ENCODE data around the gene DNAJB11. TPM values are rescaled to one million over a fixed set of nuclear protein-coding genes. Genes with fewer than 3 reads are reported as not detected.

Gene DNAJB11
- total RNA-seq, 1 donor from 2014 or later, result 101 TPM

DNA sequence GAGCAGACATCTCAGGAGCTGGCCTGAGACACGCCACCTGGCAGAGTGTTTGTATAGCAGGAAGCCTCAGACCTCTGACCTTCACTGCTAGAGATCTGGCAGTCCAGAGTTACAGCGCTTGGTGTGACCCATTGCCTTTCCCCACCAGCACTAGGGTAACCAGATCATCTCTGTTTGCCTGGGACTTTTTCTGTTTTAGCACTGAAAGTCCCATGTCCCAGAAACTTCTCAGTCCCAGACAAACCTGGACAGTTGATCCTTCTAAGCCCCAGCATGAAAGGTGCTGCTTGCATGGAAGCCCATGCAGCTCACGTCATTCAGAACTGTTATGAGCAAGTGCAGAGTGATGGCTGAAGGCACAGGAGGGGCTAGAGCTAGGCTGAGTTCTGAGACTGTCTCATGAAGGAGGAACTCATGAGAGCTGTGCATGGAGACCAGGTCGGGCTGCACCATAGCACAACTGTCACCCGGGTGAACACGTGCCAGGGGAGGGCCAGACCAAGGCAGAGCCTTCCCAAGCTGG, 24.1 kb downstream of the DNAJB11 start:
- no peak for DNase-seq (ENCODE audit: extremely low read depth, low read depth, low spot score)

DNA sequence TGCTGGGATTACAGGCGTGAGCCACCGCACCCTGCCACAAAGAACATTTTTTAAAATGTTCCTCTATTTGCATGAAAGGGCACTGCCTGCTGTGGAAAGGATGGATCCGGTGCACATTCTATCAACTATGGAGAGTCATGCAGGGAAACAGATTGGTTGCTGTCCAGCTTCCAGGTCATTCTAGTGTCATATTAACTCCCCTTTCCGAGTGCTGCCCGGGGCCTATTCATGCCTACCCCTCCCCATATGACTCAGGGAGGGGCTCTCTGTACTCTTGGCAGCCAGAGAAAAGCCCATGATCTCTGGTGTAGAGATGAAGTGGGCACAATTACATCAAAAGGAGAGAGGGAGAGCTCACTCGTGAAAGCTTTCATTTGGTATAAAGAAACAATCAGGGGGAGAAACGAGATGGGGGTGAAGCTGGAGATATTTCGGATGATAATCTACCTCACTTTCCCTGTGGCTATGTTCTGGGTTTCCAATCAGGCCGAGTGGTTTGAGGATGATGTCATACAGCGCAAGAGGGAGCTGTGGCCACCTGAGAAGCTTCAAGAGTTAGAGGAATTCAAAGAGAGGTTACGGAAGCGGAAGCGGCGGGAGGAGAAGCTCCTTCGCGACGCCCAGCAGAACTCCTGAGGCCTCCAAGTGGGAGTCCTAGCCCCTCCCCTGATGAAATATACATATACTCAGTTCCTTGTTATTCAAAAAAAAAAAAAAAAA, 26.2 kb downstream of the DNAJB11 start:
- DNase-seq (ENCODE audit: extremely low read depth, low read depth, low spot score), result no peak

DNA sequence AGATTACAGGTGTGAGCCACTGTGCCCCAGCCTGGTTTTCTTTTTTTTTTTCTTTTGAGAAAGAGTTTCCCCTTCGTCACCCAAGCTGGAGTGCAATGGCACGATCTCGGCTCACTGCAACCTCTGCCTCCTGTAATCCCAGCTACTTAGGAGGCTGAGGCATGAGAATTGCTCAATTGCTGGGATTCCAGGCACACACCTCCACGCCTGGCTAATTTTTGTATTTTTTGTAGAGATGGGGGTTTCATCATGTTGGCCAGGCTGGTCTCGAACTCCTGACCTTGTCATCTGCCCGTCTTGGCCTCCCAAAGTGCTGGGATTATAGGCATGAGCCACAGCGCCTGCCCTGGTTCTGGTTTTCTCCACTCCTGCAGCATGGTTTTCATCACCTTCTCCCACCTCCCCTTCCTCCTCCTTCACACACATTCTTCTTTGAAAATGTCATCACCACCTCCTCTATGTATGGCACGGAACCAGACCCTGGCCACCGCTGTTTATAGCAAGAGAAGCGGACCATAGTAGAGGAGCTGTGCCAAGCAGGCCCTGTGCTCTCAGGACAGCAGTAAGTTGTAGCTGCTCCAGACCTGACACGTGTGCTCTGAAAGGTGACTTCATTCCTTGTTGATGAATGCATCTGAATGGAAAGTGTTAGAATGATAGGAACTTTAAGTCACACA, 27.7 kb downstream of the DNAJB11 start:
- no peak for DNase-seq (ENCODE audit: extremely low read depth, low read depth, low spot score)

DNA sequence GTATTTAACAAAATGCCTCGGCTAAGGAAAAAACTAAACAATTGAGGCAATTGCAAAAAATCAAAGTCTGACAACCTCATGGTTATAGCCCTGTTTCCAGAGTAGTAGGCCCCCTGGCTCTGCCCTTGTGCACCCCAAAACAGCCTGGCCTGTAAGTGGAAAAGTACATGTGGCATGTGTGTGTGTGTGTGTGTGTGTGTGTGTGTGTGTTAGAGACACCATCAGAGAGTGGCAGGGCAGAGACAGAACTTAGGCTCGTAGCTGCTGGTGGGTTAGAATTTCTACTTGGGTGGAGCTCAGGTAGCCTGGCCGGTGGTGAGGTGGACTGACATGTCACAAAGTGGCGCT, 28.2 kb downstream of the DNAJB11 start:
- no peak for DNase-seq (ENCODE audit: extremely low read depth, low read depth, low spot score)

DNA sequence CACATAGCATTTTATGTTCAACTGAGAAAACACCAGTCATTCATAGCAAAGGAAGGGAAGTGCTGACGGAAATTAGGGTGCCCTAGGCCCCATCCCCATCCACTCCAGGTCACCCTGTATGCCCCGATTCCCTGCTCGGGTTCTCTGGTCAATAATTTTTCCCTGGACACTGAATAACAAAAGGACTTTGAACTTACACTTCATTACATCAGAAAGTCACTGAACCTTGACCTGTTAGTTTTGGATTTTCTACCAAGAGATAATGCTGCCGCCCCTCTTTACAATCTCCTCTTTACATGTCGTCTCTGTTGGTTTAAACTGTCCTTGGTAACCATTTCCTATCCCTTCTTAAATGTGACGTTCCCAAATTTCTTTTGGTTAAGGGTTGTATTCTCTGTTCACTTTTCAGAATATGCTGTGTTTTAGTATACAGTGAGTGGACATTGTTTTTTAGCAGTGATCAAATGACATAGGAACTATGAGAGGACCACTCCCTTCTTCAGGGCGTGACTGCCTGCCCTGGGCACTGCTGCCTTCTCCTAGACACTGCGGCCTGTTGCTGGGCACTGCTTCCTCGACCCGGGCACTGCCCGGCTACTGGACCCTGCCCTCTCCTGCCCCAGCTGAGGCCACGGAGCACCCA, 28.7 kb downstream of the DNAJB11 start:
- no peak for DNase-seq (ENCODE audit: extremely low read depth, low read depth, low spot score)

DNA sequence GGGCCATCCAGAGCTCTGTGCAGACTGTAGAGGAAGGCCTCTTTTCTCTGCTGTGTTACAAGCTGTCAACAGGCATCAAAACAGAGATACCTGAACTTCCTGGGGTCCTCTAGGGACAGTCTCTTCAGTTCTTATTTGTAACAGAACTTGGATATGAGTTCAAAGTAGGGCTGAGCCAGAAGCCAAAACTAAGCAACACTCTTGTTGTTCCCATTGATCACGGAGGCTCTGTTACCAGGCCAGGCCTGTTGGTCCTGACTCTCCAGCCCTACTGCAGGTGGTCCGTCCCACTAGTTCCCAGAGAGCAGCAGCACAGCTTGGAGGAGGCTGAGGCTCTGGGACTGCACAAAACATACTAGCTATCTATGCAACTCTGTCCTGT, 29.3 kb downstream of the DNAJB11 start:
- DNase-seq (ENCODE audit: extremely low read depth, low read depth, low spot score), result no peak

DNA sequence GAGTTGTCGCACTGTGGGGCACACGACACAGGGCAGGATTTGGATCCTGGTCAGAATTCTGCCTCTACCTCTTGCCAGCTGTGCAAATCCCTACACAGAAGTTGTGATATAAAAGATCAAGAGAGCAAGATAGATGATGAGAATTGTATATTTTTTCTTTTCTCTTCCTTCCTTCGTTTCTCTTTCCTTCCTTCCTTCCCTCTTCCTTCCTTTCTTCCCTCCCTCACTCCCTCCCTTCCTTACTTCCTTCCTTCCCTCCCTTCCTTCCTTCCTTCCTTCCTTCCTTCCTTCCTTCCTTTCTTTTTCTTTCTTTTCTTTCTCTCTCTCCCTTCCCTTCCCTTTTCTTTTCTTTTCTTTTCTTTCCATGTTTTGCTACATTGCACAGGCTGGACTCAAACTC, 30.4 kb downstream of the DNAJB11 start:
- no peak for DNase-seq (ENCODE audit: extremely low read depth, low read depth, low spot score)

DNA sequence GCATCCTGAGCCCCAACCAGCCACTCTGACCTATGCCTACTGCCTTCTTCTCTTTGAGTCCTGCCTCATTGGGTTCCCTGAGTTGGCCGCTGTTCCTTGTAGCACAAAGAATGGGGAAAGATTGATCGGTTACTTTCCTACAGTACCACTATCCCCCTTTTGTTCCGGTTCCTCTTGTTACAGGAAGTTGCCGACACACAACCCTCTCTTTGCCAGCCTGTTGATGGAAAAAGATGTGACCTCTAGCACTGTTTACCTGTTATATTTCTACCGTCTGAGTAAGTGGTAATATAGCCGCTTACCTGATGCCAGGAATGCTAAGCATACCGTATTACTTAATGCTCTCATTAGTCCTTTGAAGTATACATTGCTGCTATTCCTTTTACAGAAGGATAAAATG, 32.6 kb downstream of the DNAJB11 start:
- DNase-seq (ENCODE audit: extremely low read depth, low read depth, low spot score), result no peak

DNA sequence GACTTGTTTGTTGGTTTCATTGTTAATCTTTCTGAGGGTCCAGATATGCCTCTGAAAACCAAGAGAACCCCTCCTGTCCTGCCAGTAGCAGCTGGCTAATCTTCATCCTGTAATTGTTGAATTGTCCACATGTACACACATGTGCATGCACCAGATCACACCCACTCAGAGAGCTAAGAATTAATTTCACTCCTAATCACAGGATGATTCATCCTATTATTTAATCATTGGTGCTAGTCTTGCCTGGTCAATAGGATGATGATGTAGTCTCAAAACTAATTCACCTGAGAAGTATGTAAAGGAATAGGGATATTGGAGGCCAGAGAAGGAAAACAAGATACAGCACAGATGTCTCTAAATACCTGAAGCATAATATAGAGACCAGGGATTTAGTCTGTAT, 34.6 kb downstream of the DNAJB11 start:
- DNase-seq (ENCODE audit: extremely low read depth, low read depth, low spot score), result no peak

DNA sequence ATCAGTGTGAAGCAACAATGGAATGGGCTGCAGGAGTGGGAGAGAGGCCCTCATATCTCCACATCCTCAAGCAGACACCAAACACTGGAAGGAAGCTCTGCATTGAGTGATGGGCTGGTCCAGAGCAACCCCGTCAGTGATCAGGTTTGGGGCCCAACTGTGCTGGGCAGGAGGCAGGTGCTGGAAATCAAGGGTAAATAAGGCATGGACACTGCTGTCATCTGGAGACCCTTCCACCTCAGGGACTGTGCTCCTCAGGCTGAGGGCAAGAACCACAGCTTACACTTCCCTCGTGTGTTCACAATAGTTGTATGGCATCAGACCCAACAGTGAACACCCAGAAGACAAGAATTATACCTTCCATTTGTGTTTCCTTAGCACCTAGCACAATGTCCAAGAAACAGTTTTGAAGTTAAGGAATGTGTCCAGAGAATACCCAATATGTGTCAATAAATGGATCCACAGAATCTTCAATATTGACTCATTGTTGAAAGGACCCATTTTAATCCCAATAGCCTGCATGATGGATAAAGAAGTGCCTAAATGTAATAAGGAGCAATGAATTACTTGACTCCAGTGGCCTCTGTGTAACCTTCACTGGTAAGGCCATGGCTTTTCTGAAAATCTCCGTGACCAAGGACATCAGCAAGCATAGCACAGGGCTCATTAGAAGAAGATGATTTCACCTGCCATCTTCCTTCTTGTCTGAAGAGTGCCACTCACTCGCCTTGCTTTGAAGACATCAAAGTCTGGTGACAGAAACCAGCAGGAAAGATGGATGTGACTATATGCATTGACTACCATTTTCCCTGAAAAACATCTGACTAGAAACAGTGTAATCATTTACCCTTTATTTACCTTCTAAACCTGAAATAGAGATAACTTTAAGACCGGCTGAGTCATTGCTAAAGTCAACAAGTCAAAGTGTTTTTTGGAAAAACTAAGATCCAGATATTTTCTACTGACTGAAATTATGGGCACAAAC, 35.3 kb downstream of the DNAJB11 start:
- DNase-seq (ENCODE audit: extremely low read depth, low read depth, low spot score), result no peak

DNA sequence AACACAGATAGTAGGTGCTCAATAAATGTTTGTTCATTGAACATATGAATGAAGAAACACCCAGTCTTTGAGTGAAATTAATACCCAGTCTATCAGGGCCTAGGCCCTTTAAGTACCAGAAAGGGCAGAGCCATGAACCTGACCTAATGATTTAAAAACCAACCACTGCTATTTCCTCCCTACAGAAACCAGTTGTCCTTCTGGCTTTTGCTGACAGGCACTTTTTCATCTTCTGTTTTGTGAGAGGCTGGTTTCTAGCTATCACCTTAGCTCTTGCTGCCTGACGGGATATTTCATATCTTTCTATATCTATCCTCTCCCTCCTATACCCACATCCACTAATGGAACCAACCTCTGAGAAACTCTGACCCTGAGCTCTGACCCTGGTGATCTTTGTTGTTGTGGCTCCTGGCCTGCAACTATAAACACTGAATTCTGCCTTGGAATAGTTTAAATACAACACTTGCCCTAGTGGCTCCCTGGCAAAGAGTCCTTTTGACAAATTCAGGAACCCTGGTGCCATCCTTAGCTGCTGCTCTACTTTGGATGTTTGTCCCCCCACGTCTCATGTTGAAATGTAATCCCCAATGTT, 38.2 kb downstream of the DNAJB11 start:
- DNase-seq (ENCODE audit: extremely low read depth, low read depth, low spot score), result no peak

DNA sequence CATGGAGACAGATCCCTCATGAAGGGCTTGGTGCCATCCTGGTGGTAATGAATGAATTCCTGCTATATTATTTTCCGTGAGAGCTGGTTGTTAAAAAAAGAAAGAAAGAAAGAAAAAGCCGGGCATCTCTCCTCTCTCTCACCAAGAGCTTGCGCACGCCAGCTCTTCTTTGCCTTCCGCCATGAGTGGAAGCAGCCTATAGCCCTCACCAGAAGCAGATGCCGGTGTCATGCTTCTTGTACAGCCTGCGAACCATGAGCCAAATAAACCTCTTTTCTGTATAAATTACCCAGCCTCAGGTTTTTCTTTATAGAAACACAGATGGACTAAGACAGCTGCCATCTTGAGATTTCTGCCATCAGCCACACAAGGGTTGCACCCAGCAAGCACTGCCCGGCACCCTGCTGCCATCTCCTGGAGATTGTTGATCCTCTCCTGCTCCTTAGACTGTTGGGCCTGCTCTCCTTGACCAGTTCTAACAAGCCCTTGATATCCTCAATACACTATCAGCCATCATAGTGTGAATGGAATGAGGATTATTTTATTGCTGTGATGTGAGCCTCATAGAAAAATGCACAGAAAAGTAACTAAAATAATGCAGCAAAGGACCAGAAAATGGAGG, 38.8 kb downstream of the DNAJB11 start:
- DNase-seq (ENCODE audit: extremely low read depth, low read depth, low spot score), result no peak

DNA sequence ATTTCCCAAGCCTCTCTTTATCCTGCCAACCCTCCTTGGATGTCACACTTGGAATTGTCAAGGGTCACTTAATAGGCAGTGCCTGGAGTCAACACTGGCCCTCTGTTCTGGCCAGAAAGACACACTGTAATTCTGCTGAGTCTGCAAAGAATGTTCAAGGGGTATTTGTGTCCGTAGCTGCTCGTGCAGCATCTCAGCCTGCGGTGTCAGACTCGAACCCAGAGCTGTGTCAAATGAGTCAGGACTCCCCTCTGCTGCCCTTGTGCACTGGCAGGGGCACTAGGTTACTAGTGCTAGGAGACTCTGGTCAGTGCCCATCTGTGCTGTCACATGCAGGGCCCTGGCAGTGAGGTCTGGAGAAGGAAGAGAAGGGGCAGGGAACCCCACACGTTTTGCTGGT, 41.5 kb downstream of the DNAJB11 start:
- no peak for DNase-seq (ENCODE audit: extremely low read depth, low read depth, low spot score)

DNA sequence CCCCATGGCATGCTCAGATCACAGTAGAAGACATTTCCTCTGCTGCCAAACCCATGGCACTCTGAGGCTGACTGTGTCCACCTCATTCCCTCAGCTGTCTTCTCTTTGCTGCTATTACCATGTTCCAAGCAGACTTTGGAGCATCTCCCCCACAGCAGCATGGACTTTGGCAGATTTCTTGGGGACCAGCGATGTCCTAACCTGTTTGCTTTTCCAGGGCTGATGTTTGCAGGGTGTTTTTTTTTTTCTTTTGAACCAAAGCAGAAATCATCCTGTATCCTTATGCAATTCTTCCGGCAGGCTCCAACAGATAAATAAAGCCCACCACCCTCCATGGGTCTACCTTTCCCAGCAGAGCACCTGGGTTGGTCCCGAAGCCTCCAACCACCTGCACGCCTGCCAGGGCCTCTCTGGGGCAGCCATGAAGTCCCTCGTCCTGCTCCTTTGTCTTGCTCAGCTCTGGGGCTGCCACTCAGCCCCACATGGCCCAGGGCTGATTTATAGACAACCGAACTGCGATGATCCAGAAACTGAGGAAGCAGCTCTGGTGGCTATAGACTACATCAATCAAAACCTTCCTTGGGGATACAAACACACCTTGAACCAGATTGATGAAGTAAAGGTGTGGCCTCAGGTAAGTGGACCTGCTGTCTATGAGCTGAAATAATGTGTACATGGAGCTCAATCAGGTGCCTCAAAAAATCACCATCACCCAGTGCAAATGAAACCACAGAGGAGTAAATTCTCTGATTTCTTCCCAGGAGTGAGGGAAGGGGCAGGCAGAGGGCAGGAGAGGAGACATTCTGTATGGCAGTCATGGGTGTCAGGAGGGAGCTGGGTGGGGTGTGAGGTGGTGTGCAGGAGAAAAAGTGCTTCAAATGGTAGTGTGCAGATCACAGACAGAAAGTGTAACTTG, 42.5 kb downstream of the DNAJB11 start, which contains the start of gene AHSG:
TSS of gene AHSG (plus strand) at position 340 of the 916 bp plus-strand sequence. CDS start at position 422, 82 bp downstream.
- DNase-seq (ENCODE audit: extremely low read depth, low read depth, low spot score), result no peak

DNA sequence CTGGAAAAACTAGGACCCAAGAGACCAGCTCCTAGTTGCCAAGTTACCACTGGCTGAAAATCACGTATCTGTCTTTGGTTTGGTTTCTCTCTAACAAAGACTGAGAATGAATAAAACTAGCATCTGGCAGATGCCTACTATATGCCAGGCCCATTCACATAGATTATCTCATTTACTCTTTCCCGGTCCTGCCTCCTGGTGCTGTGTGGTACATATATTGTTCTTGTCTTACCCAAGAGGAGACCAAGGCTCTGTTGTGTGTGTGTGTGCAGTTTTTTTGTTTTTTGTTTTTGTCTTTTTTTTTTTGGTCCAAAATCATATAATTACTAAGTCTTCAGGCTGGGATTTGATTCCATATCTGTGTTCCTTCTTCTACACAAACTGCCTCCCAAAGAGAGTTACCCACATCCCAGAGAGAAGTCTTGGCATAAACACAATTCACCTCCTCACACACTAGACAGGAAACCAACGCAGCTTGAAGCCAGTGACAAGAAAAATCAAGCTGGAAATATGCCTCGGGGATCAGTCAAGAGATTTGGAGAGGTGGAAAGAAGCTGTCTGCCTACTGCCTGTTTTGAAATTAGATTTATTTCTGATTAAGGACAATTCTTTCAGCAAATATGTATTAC, 43.2 kb downstream of the DNAJB11 start:
- no peak for DNase-seq (ENCODE audit: extremely low read depth, low read depth, low spot score)

DNA sequence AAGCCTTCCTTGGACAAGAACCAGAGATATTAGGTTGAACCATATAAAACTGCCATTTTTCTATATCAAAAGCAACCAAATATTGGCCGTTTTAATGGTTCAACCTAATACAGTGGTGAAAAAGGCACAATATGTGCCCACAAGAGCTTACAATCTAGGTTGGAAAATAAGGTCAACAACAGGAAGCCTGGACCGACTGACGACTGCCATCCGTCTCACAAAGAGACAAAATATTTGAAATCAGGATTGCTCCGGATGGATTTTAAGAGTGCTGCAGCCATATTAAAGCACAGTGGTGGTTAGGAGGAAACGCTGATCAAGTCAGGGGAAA, 43.7 kb downstream of the DNAJB11 start:
- no peak for DNase-seq (ENCODE audit: extremely low read depth, low read depth, low spot score)

DNA sequence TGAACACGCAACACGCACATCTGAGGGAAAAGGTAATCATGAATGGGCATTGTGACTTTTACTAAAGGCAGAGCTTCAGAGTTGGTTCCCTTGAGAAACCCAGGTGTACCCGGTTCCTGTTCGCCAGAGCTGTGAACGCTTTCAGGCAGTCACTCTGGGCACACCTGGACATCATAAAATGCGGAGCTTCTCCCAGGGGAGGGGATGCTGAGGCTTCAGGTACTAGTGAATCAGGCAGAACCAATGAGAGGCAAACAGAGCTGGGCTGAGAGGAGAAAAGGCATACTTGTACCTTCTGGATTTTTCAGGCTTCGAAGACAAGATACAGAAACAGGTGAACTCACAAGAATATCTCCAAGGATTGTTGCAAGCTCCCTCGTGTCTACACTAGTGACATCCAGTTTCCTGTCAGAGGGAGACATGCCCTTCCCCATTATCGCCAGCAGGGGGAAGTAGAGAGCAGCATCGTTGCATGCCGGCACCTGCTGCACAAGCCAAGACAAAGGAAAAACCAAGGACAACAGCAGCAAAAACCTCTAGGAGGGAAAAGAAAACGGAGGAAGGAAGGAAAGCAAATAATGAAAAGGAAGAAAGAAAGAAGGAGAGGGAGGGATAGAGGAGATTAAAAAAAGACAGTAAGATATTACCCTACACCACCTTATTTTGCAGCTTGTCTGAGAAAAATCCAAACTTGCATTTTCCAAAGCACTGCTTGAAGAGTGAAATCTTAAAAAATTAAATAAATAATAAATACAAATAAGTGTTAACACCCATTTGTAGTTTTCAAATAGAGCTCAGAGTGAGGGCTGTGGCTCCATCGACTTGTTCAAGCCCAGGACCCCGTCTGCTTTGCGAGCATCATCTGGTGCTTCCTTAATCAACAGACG, 44.3 kb downstream of the DNAJB11 start:
- DNase-seq (ENCODE audit: extremely low read depth, low read depth, low spot score), result peak; percentile 34

DNA sequence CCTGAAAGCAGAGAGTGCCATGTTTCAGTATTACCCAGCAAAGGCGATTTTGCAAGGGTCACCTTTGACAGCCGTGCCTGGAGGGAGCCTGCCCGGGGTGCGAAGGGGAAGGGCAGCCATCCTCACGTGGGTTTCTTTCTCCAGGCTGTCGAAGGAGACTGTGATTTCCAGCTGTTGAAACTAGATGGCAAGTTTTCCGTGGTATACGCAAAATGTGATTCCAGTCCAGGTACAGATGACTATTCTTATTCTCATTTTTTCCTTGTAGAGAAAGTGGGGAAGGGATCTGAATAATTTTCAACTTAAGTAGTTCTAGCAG, 45.7 kb downstream of the DNAJB11 start:
- no peak for DNase-seq (ENCODE audit: extremely low read depth, low read depth, low spot score)
